ENCODE measurements around the gene TERT.
"Not testable (repeated sequence)": the region's sequence is repeated elsewhere in the genome, so short reads cannot be mapped to it uniquely, and the experiment has no call there.

TERT gene

GRCh38 chr5:1278656-1279442, 16.0 kb downstream of the TERT start:
- DNase-seq (ENCODE audit: low read depth), result no peak

GRCh38 chr5:1278216-1278615, 16.7 kb downstream of the TERT start:
- DNase-seq (ENCODE audit: low read depth), result no peak

- no peak for DNase-seq (ENCODE audit: low read depth)
Measured at GRCh38 chr5:1277781-1278180, 17.1 kb downstream of the TERT start.

GRCh38 chr5:1277331-1277730, 17.5 kb downstream of the TERT start:
- DNase-seq (ENCODE audit: low read depth), result no peak

- DNase-seq (ENCODE audit: low read depth), result no peak
Measured at GRCh38 chr5:1276930-1277329, 17.9 kb downstream of the TERT start.

- DNase-seq (ENCODE audit: low read depth), result not testable (repeated sequence)
Measured at GRCh38 chr5:1275397-1276391, 19.2 kb downstream of the TERT start.

- no peak for DNase-seq (ENCODE audit: low read depth)
Measured at GRCh38 chr5:1274471-1274870, 20.4 kb downstream of the TERT start.

- DNase-seq (ENCODE audit: low read depth), result no peak
Measured at GRCh38 chr5:1273745-1274144, 21.1 kb downstream of the TERT start.

- DNase-seq (ENCODE audit: low read depth), result no peak
Measured at GRCh38 chr5:1272201-1272600, 22.7 kb downstream of the TERT start.

GRCh38 chr5:1270933-1271914, 23.6 kb downstream of the TERT start:
- no peak for DNase-seq (ENCODE audit: low read depth)

- DNase-seq (ENCODE audit: low read depth), result no peak
Measured at GRCh38 chr5:1270426-1270825, 24.4 kb downstream of the TERT start.

GRCh38 chr5:1268666-1269065, 26.2 kb downstream of the TERT start:
- DNase-seq (ENCODE audit: low read depth), result no peak

- DNase-seq (ENCODE audit: low read depth), result no peak
Measured at GRCh38 chr5:1268056-1268455, 26.8 kb downstream of the TERT start.

- DNase-seq (ENCODE audit: low read depth), result not testable (repeated sequence)
Measured at GRCh38 chr5:1267464-1267863, 27.4 kb downstream of the TERT start.

- no peak for DNase-seq (ENCODE audit: low read depth)
Measured at GRCh38 chr5:1266791-1267190, 28.1 kb downstream of the TERT start.

GRCh38 chr5:1265461-1266455, 29.1 kb downstream of the TERT start:
- no peak for DNase-seq (ENCODE audit: low read depth)

- DNase-seq (ENCODE audit: low read depth), result no peak
Measured at GRCh38 chr5:1265026-1265425, 29.8 kb downstream of the TERT start.

- DNase-seq (ENCODE audit: low read depth), result no peak
Measured at GRCh38 chr5:1264211-1264610, 30.7 kb downstream of the TERT start.

GRCh38 chr5:1262381-1262780, 32.5 kb downstream of the TERT start:
- DNase-seq (ENCODE audit: low read depth), result no peak

- DNase-seq (ENCODE audit: low read depth), result no peak
Measured at GRCh38 chr5:1261643-1262042, 33.2 kb downstream of the TERT start.
